Uterus (tissue), 2 donors: Measurements from ENCODE around the gene SMCO4.

Experiments used
- CTCF ChIP-seq, 4 experiments: fragments of 200-600 bp in 2 of 4; fragments of 450-650 bp in 2 of 4; sonication (generic) in 2 of 4; IDR thresholded peaks; one replicate each; pipeline ENCODE4 v1.5.1; 2016 to 2019; ENCODE audit warnings: antibody characterized with exemption in 4 of 4, mild to moderate bottlenecking in 2 of 4, moderate library complexity in 1 of 4
- POLR2A ChIP-seq, 2 donors: fragments of 450-650 bp; IDR thresholded peaks; one replicate each; pipeline ENCODE4 v1.6.1; 2016; ENCODE audit warnings: antibody characterized with exemption in 2 of 2, mild to moderate bottlenecking in 1 of 2, moderate library complexity in 1 of 2

- TF ChIP-seq CTCF (IDR thresholded peaks at IDR 0.05) (no peak), POLR2A (IDR thresholded peaks at IDR 0.05) (no peak)
Observed at GRCh38 chr11:93514712-93515111, 28.5 kb downstream of the SMCO4 start.
